Naive thymus-derived CD8-positive, alpha-beta T cell (primary cell): ENCODE measurements around the gene CHKA. TPM values are rescaled to one million over a fixed set of nuclear protein-coding genes. Genes with fewer than 3 reads are reported as not detected.

Experiments
- ATAC-seq, 2 donors: fragments of 150-1000 bp; cut with Tn5 transposase in 1 of 2; sonication (Bioruptor Pico), chemical (Tn5 transposase) in 1 of 2; 1 replicate in 1 of 2; 2 replicates in 1 of 2; pipeline ENCODE4 v1.10.0; 2021; ENCODE audit warnings: mild to moderate bottlenecking in 2 of 2, moderate library complexity in 2 of 2
- POLR2A ChIA-PET: fragments of 350-600 bp; sonication (Branson Sonifier 250); formaldehyde crosslinking; loops from one replicate; lab custom pipeline; 2021; ENCODE audit warnings: antibody characterized with exemption; lab: Charles Lee
- DNase-seq, 10 donors: peaks; one replicate each; pipeline versions ENCODE4 v3.0.0 to v3.0.0-alpha.2; 2020 to 2022
- H3K27ac Mint-ChIP-seq, 10 donors: one replicate each; pipeline ENCODE4 v1.8.0; 2020 to 2022; ENCODE audit warnings: mild to moderate bottlenecking in 10 of 10, mixed read lengths in 10 of 10, moderate library complexity in 4 of 10, inconsistent platforms in 1 of 10
- H3K27me3 Mint-ChIP-seq, 5 donors: one replicate each; pipeline ENCODE4 v1.8.0; 2021 to 2022; ENCODE audit warnings: mixed read lengths in 5 of 5
- H3K36me3 Mint-ChIP-seq, 3 donors: one replicate each; pipeline ENCODE4 v1.8.0; 2020 to 2022; ENCODE audit warnings: mixed read lengths in 3 of 3, mild to moderate bottlenecking in 2 of 3, inconsistent platforms in 1 of 3
- H3K4me1 Mint-ChIP-seq, 4 donors: one replicate each; pipeline ENCODE4 v1.8.0; 2021 to 2022; ENCODE audit warnings: mixed read lengths in 4 of 4
- H3K4me3 Mint-ChIP-seq, 10 donors: one replicate each; pipeline ENCODE4 v1.8.0; 2020 to 2022; ENCODE audit warnings: mild to moderate bottlenecking in 10 of 10, mixed read lengths in 10 of 10, moderate library complexity in 6 of 10, inconsistent platforms in 1 of 10
- H3K9me3 Mint-ChIP-seq, 9 donors: one replicate each; pipeline ENCODE4 v1.8.0; 2020 to 2022; ENCODE audit warnings: mixed read lengths in 9 of 9, mild to moderate bottlenecking in 3 of 9, inconsistent platforms in 1 of 9, moderate library complexity in 1 of 9
- polyA plus RNA-seq, 3 donors: library from polyadenylated mRNA; unstranded; fragments of 300-500 nt; fragmentation: Illumina TruSeq; gene quantifications; one replicate each; pipeline ENCODE4 v1.2.3, GENCODE V29; 2021
- total RNA-seq, 8 experiments: library from RNA in 2 of 8; stranded (reverse) in 2 of 8; gene quantifications; one replicate each; pipeline ENCODE4 v1.2.3 and lab custom pipeline; 2021 to 2026

CHKA gene
- total and polyA plus RNA-seq, 5 experiments from 2014 or later, result 3.7 to 14.3 (median 9.1) TPM

GRCh38 chr11:68017980-68018729 is 103.0 kb downstream of the CHKA start:
- no peak for DNase-seq
- Mint-ChIP-seq H3K4me1 (no peaks in the 10 kb centered on the region), H3K4me3 (no peak overlapping the region), H3K9me3 (no peaks in the 10 kb centered on the region), H3K36me3 (no peaks in the 10 kb centered on the region), H3K27me3 (peaks cover 0 to 5% (median 0%) of the 10 kb centered on the region in 5 donors), H3K27ac (peak overlapping the region in 1 of 10 donors; percentile 62)
- no peak for ATAC-seq
- POLR2A ChIA-PET, result no interaction called here

DNA sequence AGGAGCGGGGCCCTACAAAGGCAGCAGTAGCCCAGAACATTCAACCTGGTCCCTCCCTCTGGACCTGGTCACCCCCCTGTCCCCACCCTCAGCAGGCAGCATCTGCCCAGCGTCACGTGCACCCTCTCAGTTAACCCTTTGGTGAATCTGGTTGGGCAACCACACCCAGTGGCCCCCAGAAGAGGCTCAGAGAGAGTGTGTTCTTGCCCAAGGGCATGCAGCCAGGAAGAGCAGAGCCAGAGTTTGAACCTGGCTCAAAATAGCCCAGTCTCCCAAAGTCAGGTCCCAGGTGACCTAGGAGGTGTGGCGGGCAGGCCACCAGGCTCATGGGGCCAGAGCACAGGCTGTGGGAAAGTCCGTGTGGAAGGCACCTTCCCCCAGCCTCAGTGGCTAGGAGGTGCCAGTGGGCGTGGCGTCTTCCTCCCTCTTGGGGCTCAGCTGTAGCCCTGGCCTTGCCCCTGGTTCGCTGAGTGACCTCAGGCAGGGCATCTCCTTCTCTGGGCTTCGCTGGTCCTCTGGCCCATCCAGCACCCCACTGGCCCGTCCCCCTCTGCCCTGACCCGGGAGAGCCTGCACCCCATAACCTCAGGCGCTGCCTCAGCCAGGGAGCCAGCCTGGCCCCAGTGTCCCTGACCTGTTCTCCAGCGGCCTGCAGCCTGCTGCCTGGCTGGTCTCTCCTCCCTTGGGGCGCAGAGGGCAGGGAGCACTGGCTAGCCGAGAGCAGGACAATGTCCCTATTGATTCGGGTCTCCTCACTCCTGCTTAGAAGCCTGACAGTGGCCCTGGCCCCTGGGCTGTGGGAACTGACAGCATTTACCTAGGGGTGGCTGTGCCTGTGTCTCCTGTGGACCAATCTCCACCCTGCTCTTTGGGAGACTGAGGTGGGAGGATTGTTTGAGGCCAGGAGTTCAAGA is 104.0 kb downstream of the CHKA start:
- ATAC-seq (no peak), DNase-seq (no peak)
- no peaks in the 10 kb centered on the region for H3K4me1 Mint-ChIP-seq
- no peaks in the 10 kb centered on the region for H3K9me3 Mint-ChIP-seq
- H3K4me3 Mint-ChIP-seq, result no peak overlapping the region
- no peak overlapping the region for H3K27ac Mint-ChIP-seq
- H3K36me3 Mint-ChIP-seq, result no peaks in the 10 kb centered on the region
- POLR2A ChIA-PET, result no interaction called here
- H3K27me3 Mint-ChIP-seq, result peaks cover 0 to 5% (median 0%) of the 10 kb centered on the region in 5 donors

- DNase-seq, result no peak
- no peak overlapping the region for H3K27ac Mint-ChIP-seq
- H3K27me3 Mint-ChIP-seq, result peaks cover 0 to 8% (median 0%) of the 10 kb centered on the region in 5 donors
- H3K9me3 Mint-ChIP-seq, result no peaks in the 10 kb centered on the region
- no peak overlapping the region for H3K4me3 Mint-ChIP-seq
- no peaks in the 10 kb centered on the region for H3K36me3 Mint-ChIP-seq
- H3K4me1 Mint-ChIP-seq, result peaks cover 0 to 2% (median 0%) of the 10 kb centered on the region in 4 donors
- ATAC-seq, result no peak
- POLR2A ChIA-PET, result no interaction called here
Observed at GRCh38 chr11:68016161-68016903, 104.9 kb downstream of the CHKA start.

- POLR2A ChIA-PET, result no interaction called here
- H3K36me3 Mint-ChIP-seq, result no peaks in the 10 kb centered on the region
- no peaks in the 10 kb centered on the region for H3K9me3 Mint-ChIP-seq
- DNase-seq (no peak), ATAC-seq (no peak)
- H3K27ac Mint-ChIP-seq, result no peak overlapping the region
- H3K4me1 Mint-ChIP-seq, result peaks cover 0 to 9% (median 0%) of the 10 kb centered on the region in 4 donors
- no peak overlapping the region for H3K4me3 Mint-ChIP-seq
- H3K27me3 Mint-ChIP-seq, result peaks cover 0 to 10% (median 0%) of the 10 kb centered on the region in 5 donors
Observed at GRCh38 chr11:68015467-68015866, 105.7 kb downstream of the CHKA start.

GRCh38 chr11:68014947-68015447 is 106.2 kb downstream of the CHKA start:
- peaks cover 0 to 10% (median 0%) of the 10 kb centered on the region in 5 donors for H3K27me3 Mint-ChIP-seq
- POLR2A ChIA-PET, result no interaction called here
- peaks cover 0 to 14% (median 3%) of the 10 kb centered on the region in 4 donors for H3K4me1 Mint-ChIP-seq
- H3K27ac Mint-ChIP-seq, result no peak overlapping the region
- no peaks in the 10 kb centered on the region for H3K9me3 Mint-ChIP-seq
- H3K36me3 Mint-ChIP-seq, result no peaks in the 10 kb centered on the region
- DNase-seq, result no peak
- no peak for ATAC-seq
- H3K4me3 Mint-ChIP-seq, result no peak overlapping the region

DNA sequence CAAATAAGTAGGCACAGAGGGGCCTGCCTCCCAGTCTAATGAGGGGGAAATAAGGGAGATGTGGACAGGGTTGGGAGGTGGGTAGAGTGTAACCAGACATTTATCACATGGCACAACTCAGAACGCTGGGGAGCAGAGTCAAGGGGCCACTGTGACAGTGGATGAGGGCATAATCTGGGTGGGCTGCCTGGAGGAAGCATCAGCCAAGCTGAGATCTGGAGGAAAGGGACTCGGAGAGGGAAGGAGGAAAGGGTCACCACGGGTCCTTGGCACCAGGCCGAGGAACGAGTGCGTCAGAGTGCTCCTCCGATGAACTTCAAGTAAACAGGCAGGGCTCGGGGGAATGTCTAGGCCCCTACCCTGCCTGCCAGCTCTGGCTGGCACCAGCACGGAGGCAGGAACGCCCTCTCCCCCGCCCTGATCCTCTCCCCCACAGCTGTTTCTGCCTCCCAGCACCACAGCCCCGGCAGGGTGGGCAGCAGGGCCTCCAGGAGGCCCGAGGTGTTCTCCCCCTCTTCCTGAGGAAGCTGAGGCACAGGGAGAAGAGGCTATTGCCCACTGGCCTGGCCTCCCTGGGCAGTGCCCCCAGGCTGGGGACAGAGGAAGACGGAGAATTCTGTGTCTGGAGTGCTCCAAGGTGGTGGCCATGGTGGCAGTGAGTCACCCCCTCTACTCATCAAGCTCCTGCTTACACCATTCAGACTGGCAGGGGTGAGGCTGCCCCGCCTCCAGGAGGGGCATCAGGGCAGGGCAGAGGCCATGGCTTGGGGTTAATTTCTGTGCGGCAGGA is 106.8 kb downstream of the CHKA start:
- Mint-ChIP-seq H3K27me3 (peaks cover 0 to 10% (median 1%) of the 10 kb centered on the region in 5 donors), H3K36me3 (no peaks in the 10 kb centered on the region), H3K9me3 (no peaks in the 10 kb centered on the region), H3K27ac (peak overlapping the region in 1 of 10 donors; percentile 62), H3K4me3 (no peak overlapping the region), H3K4me1 (peaks cover 0 to 20% (median 7%) of the 10 kb centered on the region in 4 donors)
- ATAC-seq (peak in 1 of 2 donors; percentile 25), DNase-seq (no peak)
- POLR2A ChIA-PET, result no interaction called here

DNA sequence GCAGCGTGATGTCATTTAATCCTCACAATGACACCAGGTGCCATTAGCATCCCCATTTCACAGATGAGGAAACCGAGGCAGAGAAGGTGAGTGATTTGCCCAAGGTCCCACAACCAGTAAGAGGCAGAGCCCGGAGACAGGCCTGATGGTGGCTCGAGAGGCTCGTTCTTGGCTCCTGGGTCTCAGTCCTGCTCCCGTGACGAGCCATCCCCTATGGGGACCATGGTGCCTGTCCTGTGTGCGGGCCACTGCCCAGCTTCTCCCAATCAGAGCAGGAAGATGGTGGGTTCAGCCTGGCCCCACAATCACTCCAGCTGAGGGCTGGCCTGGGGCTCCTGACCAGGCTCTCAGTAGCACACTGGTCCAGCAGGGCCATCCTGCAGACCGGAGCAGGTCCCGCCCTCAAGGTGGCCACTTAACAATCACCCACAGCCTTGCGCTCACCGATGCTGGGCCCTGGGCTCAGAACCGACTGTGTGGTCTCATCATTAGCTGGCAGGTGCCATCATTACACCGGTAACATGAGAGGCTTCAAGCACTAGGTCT is 107.5 kb downstream of the CHKA start:
- POLR2A ChIA-PET, result no interaction called here
- H3K4me3 Mint-ChIP-seq, result no peak overlapping the region
- H3K9me3 Mint-ChIP-seq, result no peaks in the 10 kb centered on the region
- ATAC-seq (no peak), DNase-seq (no peak)
- H3K27ac Mint-ChIP-seq, result no peak overlapping the region
- H3K4me1 Mint-ChIP-seq, result peaks cover 5 to 26% (median 13%) of the 10 kb centered on the region in 4 donors
- H3K36me3 Mint-ChIP-seq, result no peaks in the 10 kb centered on the region
- peaks cover 0 to 12% (median 1%) of the 10 kb centered on the region in 5 donors for H3K27me3 Mint-ChIP-seq

DNA sequence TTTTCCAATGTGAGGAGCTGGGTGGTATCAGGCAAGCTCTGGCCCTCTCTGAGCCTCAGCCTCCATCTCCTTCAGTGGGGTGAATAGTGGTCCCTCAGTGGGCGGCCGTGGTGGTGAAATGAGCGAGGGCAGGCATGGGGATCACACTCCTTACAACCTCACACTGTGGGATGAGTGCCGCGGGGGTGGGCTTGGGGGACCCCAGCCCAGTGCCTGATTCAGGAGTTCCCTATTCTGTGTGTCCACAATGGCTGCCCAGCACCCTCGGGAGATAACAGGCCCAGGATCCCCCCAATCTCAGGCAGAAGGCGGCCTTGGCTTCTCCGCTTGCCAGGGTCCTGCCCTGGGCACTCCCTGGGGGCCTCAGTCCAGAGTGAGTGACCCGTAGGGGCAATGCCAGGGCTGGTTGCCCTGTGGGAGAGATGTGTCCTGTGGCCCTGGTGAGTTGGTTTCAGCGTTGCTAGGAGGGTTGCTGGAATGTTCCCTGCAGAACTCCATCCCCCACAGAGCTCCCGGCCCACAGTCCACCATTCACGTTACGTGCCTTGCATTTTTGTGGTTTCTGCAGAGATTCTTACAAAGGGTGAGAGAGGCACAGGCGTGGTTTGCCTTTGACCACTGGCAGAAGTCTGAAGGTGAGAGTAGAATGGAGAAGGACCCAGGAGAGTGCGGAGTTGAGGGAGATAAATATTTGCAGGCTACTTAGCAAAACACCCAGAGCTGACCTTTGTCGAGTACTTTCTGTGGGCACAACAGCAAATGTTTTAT is 108.2 kb downstream of the CHKA start:
- Mint-ChIP-seq H3K4me3 (no peak overlapping the region), H3K27me3 (peaks cover 0 to 12% (median 1%) of the 10 kb centered on the region in 5 donors), H3K4me1 (peaks cover 5 to 26% (median 14%) of the 10 kb centered on the region in 4 donors), H3K36me3 (no peaks in the 10 kb centered on the region), H3K27ac (no peak overlapping the region), H3K9me3 (no peaks in the 10 kb centered on the region)
- POLR2A ChIA-PET, result no interaction called here
- ATAC-seq (no peak), DNase-seq (no peak)

DNA sequence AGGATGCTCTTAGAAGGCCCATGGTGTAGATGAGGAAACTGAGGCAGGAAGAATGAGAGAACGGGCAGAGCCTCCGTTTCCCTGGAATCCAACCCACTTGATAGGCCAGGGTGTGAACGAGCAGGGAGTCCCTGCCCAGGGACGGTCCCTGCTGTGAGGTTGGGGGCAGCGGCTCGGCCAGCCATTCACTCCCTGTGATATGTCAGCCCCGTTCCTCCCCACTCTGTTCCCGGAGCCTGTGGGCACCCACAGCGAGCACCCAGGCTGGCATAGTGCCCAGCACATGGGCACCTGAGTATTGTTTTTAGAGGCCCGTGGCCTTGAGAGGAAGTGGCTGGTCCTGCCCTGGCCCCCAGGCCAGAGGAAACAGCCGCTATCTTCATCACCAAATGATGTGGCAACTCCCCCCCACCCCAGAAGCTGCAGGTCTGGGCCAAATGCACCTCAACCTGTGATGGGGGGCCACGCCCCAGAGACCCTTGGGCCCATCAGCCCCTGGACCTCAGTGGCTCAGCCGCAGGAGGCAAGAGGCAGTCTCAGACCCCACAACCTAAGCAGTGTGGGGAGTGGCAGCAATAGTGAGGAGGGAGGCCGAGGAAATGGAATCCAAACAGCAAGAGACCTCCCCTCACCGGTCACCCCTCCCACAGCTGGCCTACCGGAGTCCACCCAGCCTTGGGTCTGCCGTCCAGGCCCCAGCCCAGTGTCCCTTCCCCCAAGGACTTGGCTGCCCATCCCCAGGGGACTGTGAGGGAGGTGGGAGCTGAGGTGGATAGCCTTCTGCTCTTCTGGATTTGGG is 108.9 kb downstream of the CHKA start:
- peaks cover 5 to 26% (median 14%) of the 10 kb centered on the region in 4 donors for H3K4me1 Mint-ChIP-seq
- H3K36me3 Mint-ChIP-seq, result no peaks in the 10 kb centered on the region
- no peak overlapping the region for H3K4me3 Mint-ChIP-seq
- ATAC-seq (no peak), DNase-seq (no peak)
- no peak overlapping the region for H3K27ac Mint-ChIP-seq
- peaks cover 0 to 12% (median 1%) of the 10 kb centered on the region in 5 donors for H3K27me3 Mint-ChIP-seq
- POLR2A ChIA-PET, result no interaction called here
- H3K9me3 Mint-ChIP-seq, result no peaks in the 10 kb centered on the region

GRCh38 chr11:68011051-68011943 is 109.9 kb downstream of the CHKA start:
- H3K4me1 Mint-ChIP-seq, result peaks cover 5 to 29% (median 14%) of the 10 kb centered on the region in 4 donors
- peak overlapping the region in 1 of 10 donors; percentile 42 for H3K4me3 Mint-ChIP-seq
- POLR2A ChIA-PET, result no interaction called here
- H3K36me3 Mint-ChIP-seq, result no peaks in the 10 kb centered on the region
- no peak for ATAC-seq
- no peak for DNase-seq
- H3K27ac Mint-ChIP-seq, result peak overlapping the region in 3 of 10 donors; percentile 26 to 82 (median 59)
- H3K27me3 Mint-ChIP-seq, result peaks cover 0 to 12% (median 1%) of the 10 kb centered on the region in 5 donors
- no peaks in the 10 kb centered on the region for H3K9me3 Mint-ChIP-seq
